CD4-positive, alpha-beta T cell treated with Interleukin-12 subunit alpha and Interleukin-12 subunit beta, for 1 hour (primary cell): ENCODE results near the gene OR8B8.
"Not testable (repeated sequence)": the region's sequence is repeated elsewhere in the genome, so short reads cannot be mapped to it uniquely, and the experiment has no call there.

Experiments used
- DNase-seq: peaks from one replicate; pipeline ENCODE4 v3.0.0-alpha.2; 2020

OR8B8 gene, protein sequence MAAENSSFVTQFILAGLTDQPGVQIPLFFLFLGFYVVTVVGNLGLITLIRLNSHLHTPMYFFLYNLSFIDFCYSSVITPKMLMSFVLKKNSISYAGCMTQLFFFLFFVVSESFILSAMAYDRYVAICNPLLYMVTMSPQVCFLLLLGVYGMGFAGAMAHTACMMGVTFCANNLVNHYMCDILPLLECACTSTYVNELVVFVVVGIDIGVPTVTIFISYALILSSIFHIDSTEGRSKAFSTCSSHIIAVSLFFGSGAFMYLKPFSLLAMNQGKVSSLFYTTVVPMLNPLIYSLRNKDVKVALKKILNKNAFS

DNA sequence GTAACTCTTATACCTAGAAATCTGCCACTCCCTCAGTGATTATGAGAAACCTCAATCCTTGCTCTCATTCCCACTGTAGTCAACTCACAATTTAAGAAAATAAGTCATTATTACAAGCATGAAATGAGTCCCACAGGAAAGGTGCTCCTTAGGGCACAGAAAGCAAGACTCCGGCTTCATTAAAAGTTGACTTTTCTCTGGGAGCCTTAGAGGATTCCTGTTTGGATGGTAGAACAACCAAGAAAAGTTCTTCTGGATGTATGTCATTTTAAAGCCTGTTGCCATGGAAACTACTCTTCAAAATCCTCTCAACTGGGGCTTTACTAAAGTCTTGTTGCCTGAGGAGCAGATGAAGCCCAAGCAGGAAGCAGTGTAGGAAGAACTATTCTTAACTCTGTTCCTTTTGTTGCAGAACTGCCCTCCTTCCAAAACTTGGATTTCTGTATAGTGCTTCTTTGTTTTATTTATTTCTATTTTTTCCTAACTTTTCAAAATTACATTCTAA lies at the start of gene OR8B8:
Gene OR8B8 (minus strand): TSS at position 51 of the 505 bp plus-strand sequence. CDS start 4,611 bp downstream, outside the sequence.
- DNase-seq: no peak

DNA sequence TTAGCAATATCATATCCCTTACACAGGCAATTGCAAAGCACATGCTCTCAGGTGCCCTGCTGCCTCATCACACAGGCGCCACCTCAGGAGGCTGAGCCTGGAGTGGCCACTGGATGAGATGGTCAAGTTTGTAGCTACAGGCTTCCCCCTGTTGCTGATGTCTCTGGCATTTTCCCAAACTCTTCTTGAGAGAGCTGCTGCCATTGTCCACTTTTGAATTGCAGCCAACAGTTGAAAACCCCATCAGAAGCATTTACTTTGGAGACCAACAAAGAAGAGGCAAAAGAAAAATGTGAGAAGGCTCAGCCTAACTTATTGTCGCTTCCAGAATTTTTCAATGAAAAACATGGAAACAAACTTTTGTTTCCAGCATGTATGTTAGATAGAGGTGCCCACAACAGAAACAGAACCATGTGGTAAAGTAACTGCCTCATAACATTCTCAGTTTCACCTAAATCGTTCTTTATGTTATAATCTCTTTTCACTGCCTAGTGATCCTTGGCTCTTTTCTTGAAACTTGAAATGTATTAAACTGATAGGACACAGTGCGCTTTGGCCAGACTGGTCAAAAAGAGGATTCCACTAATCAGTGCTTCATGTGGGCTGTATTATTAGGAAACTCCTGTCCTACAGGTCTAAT lies 47.6 kb upstream of the OR8B8 start:
- DNase-seq: no peak

DNA sequence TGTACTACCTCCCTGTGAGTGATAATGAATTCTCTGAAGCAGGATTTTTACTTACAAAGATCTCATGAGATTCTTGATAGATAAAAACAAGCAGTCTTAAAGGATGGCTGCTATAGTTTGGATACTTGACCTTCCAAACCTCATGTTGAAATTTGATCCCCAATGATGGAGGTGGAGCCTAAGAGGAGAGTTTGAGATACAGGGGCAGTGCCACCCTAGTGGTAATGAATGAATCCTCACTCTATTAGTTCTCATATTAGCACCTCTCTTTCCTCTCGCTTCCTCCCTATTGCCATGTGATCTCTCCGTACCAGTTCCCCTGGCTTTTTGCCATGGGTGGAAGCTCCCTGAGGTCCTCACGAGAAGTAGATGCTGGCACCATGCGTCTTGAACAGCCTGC lies 37.9 kb upstream of the OR8B8 start:
- DNase-seq: no peak

DNA sequence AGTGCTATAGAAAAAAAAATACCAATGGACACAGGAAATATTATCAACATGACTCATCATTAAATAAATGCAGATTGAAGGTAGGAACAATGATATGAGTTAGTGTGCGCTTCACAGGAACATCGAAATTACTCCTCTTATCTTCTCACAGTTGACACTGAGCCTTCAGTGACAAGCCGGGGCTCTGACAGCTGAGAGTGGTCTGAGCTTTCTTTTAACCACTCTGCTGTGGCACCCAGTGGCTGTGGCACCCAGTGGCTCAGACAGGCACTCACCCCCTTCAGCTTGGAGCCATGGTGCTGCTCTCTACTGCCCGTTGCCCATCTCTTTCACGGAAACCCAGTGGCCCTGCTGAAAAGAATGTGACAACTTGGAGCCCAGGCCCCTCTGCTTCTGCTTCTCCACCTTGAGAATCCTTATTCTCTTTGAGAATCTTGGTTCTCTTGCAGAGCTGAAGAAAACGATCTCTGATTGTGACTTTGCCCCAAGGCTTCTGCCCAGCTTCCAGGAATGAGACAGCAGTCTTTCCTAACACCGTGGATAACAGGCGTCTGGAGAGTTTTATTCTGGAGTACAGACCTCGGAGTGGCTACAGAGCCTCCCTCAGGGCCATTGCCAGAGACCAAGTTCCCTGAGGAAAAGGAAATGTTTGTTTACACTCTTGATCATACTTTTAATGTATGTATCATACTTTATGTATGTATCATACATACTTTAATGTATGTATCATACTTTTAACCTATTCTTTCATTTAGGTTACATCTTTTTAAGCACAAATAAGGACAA lies 37.1 kb upstream of the OR8B8 start:
- DNase-seq: no peak

DNA sequence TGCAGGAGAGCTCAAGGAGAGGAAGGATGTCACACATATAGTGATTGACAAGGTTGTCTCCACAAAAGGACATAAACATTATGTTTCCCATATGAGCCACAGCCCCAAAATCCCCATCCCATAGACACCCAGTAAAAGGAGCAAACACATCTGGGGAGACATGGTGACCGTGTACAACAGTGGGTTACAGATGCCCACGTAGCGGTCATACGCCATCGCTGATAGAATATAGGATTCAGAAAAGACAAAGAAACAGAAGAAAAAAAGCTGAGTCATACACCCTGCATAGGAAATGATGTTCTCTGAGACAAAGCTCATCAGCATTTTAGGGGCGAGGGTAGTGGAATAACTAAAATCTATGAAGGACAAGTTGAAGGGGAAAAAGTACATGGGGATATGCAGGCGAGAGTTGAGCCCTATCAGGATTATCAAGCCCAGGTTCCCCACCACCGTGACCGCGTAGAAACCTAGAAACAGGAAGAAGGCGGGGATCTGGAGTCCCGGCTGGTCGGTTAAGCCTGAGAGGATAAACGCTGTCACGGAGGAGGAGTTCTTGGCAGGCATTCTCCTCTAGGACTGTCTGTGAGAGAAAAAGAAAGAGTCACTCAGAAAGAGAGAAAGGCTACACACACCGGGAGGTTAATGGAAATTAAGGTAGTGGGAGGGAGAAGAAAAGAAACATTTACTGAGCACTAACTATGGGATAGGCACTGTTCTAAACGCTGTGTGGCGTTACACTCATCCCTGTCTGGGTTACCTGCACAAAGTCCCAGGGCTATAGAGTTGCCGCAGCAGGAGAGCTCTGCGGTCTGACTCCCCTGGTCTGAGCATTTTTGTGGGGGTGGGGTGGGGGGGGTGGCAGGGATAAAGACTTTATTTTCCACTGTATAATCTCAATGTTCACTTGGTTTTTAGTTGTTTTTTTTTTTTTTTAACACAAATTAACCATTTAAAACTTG lies 36.1 kb upstream of the OR8B8 start:
- no peak for DNase-seq

DNA sequence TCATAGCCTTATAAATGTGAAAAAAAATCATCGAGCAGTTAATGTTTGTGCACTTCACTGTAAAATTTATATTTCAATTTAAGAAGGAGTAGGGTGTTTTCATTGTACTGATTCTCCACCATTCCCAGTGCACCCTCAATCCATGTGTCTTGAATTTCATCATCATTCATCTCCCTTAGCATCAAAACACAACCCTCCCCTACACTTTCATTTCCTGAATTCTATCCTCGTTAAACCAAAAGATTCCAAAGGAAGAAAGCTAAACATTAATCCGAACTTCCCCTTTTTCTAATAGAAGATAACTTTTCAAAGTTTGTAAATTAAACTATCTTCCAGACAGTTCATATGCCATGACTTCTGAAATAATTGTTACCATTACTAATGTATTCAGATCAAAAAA lies 34.1 kb upstream of the OR8B8 start:
- DNase-seq: no peak

DNA sequence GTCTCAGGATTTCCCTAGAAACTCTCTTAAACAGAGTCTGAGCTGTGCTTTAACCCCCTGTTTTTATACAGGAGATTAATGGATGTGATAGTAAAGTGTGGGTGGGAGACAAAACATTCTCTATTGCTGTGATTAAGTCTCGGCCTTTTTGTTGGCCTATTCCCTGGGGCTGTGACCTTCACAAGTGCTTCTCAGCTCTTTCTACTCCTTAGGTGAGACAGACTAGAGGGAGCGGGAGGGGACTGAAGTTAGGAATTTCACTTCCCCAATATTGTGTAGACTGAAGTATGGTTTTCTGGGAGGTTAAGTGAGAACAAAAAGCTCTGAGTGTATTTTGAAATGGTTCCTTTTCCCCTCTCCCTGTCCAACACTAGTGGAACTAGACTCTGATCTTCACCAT lies 29.8 kb upstream of the OR8B8 start:
- DNase-seq: no peak

DNA sequence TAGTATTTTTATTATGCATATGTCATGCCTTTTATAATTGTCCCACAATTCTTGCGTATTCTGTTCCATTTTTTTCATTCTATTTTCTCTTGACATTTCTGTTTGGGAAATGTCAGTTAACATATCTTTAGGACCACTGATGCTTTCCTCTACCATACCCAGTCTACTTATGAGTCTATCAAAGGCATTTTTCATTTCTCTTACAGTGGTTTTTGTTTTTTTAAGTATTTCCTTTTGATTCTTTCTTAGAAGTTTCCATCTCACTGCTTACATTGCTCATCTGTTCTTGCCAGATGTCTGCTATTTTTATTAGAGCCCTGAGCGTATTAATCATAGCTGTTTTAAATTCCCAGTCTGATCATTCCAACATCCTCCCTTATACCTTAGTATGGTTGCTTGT lies 29.3 kb upstream of the OR8B8 start:
- no peak for DNase-seq

DNA sequence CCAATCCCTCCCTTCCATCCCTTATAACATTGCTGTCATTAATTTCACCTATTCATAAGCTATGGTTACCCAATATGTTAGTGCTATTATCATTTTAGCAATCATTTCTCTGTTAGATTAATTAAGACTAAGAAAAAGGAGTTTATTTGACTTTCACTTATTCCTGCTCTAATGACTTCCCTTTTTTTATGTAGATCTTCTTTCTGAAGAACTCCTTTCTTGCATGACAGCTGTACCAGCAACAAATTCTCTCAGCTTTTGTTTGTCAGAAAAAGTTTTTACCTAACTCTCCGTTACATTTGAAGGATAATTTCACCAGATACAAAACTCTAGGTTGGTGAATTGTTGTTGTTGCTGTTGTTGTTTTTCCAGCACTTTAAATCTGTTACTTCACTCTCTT lies 28.6 kb upstream of the OR8B8 start:
- no peak for DNase-seq

DNA sequence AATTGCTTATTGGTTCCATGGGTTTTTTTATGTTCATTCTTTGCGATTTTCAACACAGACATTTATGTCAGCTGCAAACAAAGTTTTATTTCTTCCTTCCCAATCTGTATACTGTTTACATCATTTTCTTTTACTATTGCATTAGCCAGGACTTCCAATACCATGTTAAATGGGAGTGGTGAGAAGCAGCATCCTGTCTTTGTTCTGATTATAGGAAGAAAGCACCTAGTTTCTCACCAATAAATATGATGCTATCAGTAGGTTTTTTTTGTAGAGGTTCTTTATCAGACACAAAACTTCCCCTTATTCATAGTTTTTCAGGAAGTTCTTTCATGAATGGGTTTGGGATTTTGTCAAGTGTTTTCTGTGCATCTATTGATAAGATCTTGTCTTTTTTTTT lies 28.0 kb upstream of the OR8B8 start:
- DNase-seq: no peak

DNA sequence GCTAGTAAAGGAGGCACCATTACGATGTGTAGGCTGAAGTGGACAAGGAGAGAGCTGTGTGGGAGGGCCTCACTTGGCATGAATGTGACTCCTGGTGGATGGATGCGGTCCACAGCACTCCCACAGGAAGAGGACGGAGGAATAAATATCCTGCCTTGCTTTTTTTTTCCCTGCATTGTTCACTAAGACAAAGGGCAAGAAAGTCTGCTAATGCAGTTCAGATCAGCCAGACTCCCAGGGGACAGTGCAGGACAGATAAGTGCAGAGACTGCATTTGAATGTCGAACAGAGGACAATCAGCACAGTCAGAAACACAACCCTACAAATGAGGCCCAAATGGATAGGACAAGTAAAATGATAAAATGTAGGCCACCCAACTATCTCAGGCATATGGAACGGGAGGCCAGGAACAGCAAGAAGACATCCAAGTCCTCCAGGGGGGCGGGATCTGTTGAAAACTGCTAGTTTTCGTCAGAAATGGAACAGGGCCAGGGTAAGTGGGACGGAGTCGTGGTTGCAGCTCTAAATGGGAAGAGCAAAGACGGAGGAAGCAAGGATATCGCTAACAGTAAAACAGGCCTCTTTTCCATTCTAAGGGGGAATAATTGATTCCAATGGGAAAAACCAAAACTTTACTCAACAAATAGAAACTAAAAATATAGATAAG lies 25.2 kb upstream of the OR8B8 start:
- DNase-seq: no peak

DNA sequence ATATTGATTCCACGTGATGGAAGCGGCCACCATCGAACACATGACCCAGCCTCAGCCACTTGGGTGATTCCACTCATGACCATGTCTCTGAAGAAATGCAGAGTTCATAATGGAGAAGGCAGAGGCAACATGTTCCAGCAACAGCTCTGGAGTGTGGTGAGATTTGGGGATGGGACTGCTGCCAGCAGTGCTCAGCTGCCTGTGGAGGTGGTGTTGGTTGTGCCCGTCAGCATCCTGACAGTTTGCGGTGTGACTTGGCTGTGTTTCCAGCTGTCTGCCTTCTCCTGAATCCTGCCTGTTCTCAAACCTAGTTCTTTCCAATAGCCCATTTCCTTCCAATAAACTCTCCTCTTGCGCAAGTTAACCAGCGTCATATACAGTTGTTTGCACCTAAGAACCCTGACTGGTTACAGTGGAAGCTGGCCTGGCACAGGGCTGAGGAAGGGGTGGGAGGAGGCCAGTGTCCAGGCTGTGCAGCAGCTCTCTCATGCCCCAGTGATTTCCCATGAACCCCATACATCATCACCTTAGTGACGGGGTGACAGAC lies 22.0 kb upstream of the OR8B8 start:
- no peak for DNase-seq

DNA sequence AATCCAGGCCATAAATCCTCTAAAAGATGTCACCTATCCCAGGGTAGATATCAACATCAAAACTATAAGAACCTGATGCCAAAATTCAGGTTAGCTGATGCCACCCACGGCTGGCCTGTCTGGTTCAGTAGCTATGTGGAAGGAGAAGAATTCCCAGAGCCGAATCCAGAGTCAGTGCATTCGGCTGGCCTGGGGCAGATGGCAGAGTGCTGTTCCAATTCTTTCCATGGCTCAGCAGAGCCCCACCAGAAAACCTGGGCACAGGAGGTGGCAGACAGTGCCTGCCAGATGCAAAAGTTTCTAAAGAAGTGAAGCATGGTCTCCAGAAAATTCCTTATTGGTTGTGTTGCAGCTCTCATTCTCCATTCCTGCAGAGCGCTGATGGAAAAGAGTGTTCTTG lies 19.9 kb upstream of the OR8B8 start:
- no peak for DNase-seq

DNA sequence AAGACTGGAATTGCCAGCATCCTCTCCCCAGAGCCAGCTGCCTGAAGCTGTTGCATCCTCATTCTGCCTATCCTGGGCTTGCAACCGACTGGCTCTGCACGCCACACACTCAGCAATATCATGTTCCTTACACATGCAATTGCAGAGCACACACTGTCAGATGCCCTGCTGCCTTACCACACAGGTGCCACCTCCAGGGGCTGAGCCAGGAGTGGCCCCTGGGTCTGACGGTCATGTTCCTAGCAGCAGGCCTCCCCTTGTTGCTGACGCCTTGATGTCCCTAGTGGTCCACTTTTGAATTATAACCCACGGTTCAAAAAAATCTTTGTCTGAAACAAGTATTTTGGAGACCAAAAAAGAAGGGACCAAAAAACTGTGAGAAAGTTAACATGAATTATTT lies 18.5 kb upstream of the OR8B8 start:
- no peak for DNase-seq

DNA sequence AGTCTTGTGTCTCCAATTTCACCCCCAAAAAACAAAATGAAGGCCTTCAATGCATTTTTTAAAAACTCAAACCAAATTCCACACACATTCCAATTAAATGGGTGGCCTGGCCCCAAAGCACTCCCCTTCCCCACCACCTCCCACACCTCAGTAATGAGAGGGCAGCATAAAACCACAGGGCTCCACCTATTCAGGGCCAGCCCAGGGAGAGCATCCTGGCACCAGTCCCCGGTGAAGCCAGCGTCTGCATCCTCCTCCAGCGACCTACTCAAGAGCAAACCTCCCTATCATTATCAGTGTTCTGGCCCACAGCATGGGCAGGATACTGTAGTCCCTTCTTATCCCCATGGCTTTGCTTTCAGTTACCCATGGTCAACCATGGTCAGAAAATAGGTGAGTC lies 17.8 kb upstream of the OR8B8 start:
- no peak for DNase-seq

DNA sequence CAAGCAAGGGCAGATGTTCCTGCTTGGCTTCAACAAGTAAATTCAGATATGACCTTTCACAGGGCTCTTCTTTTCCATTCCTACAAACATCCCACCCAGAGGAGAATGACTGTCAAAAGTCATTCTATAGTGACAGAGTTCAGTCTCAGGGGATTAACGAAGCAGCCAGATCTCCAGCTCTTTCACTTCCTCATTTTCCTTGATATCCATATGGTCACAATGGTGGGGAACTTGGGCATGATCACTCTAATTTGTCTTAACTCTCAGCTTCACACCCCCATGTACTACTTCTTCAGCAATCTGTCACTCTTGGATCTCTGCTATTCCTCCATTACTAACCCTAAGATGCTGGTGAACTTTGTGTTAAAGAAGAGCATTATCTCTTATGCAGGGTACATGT lies 15.0 kb upstream of the OR8B8 start:
- no peak for DNase-seq

DNA sequence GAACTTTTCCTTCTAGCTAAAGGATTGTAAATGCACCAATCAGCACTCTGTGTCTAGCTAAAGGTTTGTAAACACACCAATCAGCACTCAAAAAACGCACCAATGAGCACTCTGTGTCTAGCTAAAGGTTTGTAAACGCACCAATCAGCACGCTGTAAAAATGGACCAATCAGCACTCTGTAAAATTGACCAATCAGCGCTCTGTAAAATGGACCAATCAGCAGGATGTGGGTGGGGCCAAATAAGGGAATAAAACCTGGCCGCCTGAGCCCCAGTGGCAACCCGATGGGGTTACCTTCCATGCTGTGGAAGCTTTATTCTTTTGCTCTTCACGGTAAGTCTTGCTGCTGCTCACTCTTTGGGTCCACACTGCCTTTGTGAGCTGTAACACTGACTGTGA lies 13.9 kb upstream of the OR8B8 start:
- not testable (repeated sequence) for DNase-seq

DNA sequence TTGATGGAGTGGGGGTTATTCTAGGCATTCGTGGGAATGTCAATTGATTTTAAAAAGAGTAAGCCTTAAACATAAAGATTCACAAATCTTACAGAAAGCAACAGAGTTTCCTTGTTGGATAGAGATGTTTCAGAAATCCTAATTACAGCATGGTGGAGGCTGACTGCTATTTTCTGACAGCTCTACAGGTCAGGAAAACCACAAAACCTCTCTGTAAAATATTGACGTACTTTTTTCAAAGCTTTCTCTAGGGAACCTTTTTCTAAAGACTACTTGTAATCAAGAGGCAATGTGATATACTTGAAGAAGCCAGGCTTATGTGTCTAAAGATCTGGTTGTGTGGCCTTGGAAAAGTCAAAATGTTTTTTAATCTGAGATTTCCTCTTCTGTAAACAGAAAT lies 9.1 kb upstream of the OR8B8 start:
- no peak for DNase-seq

DNA sequence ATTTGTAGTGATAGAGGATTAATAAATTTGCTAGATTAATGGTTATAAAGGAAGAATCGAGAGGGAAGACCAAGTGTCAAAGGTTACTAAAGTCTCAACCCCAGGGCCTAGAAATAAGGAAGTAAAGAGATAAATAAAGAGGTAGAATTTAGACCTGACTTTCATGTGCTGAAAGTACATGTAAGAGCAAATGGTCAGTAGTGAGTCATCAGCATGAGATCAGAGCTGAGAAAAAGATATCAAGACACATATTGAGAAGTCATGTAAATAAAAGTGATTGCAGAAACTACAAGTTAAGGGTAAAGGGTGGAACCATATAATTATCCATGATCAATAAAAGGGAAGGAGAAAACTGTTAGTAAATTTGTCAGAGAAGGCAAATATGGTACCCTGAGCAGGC lies 1.4 kb upstream of the OR8B8 start:
- DNase-seq: no peak

DNA sequence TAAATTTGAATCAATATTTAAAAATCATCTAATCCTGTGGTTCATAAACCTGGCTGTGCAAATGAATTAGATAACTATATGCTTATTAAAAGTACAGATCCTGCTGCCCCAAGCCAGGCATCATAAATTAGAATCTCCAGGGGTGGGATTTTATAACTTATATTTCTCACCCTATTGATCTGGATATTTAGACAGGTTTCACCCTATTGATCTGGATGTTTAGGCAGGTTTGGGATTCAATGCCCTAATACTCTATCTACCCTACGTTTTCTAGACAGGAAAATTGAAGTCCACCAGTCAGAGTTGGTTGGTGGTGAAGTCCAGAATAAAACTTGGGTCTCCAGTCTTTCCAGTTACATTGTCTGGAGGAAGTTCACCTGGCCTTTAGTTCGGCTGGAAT lies 2.6 kb downstream of the OR8B8 start:
- no peak for DNase-seq

DNA sequence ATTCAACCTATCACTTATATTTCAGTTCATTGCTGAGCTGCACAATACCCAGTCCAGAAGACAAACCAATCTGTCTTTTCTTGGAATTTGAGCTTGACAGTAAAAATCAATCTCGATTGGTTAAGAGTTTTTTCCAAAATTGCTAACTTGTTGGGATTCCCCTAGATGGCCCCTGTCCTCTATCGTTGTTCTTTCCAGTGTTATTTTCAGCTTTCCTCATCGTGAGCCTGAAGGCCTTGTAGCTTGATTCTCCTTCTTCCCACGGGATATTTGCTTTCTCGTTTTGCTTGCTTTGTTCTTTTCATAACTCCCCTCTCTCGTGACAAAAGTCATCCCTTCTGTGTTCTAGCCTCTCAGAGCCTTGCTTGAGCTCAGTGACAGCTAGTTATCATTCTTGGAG lies 3.1 kb downstream of the OR8B8 start:
- DNase-seq: no peak

DNA sequence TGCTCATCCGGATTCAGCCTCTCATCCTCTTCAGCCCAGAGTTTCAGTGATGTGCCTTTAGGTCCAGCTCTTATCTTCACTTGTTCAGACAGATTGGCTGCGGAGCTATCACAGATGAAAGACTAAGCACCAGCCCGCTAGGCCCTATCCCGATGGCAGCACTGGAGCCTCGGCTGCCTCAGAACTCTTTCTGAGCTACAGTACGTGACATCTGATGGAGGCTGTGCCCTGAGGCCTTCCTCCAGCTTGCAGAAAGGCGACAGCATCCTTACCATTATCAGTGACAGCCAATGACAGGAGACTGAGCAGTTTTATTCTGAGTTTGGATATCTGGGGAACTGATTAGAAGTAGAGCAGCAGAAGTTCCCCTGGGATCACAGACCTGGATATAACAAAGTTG lies 4.0 kb downstream of the OR8B8 start:
- no peak for DNase-seq
